GDM1 (cell line): ENCODE measurements around the gene SLC12A6.
"Not testable (repeated sequence)": the region's sequence is repeated elsewhere in the genome, so short reads cannot be mapped to it uniquely, and the experiment has no call there.

Source experiments
- DNase-seq: peaks from one replicate; lab custom pipeline; 2025; lab: John Stamatoyannopoulos, UW

Gene SLC12A6

DNA sequence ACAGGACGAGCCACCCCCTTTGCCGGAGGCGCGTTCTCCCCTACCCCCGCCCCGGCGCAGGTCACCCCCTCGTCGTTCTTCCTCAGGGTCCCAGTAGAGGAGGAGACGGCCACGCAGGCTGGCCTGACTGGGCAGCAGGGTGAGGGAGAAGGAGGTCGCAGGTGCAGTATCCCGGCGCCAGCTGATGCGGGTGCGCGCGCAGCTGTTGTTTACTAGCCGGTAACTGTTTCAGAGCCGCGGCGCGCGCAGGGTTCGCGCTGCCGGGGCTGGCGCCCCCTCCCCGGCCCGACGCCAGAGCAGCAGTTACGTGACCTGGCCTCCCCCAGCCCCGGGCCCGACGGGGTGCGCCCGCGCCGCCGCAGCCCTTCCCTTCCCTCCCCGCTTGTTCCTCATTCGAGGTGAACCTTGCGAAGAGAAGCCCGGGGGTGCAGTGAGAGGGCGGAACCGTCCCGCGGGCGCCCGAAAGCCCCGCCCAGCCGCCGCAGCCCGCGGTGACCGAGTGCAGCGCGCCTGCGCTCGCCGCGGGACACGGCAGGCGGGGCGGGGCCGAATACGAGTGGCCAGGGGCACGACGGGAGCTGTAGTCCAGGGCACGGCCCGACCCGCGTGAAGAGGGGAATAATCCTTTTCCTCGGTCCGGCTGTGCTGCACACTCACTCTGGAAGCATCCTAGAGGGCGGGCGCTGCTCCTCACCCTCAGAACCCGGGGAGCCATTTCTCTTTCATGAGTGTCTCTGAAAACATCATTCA is at the start of gene SLC12A6:
SLC12A6 (minus strand) TSS at position 225 of the 750 bp plus-strand sequence. CDS start 1,101 bp downstream, outside the sequence.
- peak; percentile 93 for DNase-seq

DNA sequence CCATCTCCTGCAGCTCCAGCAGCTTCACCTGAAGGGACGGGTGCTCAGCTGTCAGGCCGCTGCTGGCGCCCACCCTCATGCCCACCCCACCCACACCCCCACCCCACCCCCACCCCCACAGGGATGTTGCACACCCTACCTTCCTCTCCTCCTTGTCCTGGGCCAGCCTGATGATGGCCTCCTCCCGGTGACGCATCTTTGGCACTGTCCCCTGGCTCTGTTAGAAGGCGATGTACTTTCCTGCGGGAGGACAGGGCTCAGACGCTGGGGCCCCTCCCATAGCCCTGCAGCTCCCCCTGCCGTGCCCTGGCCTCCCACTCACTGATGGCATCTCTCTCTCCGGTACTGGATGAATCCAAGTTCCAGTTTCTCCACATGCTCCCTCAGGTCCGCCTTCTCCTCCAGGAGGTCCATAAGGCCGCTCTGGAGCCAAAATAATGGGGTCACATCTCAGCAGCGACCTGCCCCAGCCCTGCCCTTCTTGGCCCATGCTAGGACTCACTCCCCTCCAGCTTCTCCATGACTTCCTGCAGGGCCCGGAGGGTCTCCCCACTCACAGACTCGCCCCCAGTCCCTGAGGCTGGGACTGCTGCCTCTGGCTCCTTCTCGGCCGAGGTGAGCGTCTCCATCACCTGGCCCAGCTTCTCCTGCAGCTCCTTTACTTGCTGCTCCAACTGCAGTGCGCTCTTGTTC is 44.4 kb upstream of the SLC12A6 start:
- DNase-seq = not testable (repeated sequence)

DNA sequence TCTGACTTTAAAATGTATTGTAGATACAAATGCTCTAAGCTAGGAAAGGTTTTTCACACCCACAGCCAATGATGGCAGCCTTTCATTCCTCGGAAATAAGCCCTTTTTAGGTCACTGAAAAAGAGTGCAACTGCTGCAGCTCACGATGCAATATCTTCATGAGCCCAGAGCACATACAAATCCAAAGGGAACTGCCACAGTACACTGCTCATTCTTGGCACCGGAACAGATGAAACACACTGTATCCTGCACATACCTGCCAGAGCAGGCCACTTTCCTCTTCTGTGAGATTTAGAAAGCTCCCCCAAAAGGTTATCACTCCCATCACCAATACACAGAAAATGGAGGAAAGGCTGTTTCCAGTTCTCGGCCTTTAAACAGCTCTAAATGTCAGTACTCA is 42.9 kb upstream of the SLC12A6 start:
- not testable (repeated sequence) for DNase-seq

DNA sequence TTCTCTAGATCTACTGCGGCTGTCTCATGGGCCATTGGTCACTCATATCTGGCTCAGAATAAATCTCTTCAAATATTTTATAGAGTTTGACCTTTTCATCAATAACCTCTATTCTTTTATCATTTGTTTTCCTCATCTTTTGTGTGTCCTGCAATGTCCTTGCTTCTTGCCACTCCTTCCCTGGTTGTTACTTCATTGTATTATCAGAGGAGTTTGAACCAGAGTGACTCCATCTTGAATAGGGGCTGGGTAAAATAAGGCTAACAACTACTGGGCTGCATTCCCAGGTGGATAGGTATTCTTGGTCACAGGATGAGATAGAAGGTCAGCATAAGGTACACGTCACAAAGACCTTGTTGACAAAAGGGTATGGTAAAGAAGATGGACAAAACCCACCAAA is 39.3 kb upstream of the SLC12A6 start:
- no peak for DNase-seq

DNA sequence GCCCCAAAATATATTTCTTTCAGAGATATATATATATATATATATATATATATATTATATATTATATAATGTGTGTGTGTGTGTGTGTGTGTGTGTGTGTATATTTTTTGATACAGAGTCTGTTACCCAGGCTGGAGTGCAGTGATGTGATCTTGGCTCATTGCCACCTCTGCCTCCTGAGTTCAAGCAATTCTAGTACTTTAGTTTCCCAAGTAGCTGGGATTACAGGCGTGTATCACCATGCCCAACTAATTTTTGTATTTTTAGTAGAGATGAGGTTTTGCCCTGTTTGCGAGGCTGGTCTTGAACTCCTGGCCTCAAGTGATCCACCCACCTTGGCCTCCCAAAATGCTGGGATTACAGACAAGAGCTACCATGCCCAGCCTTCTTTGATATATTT is 38.0 kb upstream of the SLC12A6 start:
- DNase-seq = not testable (repeated sequence)

DNA sequence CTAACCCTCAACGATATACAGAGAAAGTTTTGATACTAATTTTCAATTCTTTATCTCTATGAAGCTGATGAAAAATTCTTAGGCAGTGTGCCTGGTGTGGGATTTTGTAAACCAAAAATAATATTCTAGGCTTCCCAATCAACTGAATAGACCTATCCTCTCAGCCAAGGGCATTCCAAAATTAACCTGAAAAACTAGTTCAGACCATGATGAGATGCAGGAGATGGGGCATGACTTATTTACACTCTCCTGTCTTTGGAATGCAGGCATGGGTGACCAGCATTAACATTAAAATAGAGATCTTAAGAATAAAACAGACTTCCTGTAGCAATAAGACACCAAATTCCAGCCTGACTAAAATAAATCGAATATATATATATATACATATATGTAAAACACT is 37.2 kb upstream of the SLC12A6 start:
- no peak for DNase-seq

DNA sequence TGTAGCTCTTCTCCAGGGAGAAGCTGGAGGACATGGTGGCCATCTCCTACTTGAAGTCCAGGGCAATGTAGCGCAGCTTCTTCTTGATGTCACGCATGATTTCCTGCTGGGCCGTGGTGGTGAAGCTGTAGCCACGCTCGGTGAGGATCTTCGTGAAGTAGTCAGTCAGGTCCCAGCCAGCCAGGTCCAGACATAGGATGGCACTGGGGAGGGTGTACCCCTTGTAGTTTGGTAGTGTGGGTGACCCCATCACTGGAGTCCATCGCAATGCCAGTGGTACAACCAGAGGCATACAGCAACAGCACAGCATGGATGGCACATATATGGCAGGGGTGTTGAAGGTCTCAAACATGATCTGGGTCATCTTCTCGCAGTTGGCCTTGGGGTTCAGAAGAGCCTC is 36.4 kb upstream of the SLC12A6 start:
- no peak for DNase-seq

DNA sequence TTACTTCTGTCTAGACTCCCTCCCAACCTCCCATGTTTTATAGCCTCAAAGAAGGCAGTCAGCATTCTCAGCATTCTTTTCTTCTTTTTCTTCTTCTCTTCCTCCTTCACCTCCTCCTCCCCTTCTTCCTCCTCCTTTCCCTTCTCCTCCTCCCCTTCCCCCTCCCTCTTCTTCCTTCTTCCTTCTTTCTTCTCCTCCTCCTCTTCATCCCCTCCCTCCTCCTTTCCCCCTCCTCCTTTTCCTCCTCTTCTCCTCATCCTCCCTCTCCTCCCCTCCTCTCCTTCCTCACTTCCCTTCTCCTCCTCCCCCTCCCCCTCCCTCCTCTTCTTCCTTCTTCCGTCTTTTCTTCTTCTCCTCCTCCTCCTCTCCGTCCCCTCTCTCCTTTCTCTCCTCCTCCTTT is 33.1 kb upstream of the SLC12A6 start:
- no peak for DNase-seq

DNA sequence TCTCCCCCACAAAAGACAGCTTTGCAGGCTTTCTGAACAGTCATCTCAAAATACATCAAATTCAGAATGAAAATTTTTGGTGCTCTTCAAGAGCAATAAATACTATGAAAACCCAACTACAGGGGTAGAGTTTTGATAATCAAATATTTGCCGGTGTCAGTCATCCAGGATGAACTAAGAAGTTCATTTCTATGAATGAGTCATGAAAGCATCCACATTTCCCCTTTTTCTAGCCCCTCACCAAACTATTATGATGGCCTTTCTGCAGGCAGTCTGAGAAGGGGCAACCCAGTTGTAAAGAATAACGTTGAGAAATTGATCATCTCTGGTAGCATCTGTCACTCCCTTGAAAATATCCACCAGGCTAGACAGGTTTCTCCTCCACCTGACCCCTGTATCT is 32.5 kb upstream of the SLC12A6 start:
- no peak for DNase-seq

DNA sequence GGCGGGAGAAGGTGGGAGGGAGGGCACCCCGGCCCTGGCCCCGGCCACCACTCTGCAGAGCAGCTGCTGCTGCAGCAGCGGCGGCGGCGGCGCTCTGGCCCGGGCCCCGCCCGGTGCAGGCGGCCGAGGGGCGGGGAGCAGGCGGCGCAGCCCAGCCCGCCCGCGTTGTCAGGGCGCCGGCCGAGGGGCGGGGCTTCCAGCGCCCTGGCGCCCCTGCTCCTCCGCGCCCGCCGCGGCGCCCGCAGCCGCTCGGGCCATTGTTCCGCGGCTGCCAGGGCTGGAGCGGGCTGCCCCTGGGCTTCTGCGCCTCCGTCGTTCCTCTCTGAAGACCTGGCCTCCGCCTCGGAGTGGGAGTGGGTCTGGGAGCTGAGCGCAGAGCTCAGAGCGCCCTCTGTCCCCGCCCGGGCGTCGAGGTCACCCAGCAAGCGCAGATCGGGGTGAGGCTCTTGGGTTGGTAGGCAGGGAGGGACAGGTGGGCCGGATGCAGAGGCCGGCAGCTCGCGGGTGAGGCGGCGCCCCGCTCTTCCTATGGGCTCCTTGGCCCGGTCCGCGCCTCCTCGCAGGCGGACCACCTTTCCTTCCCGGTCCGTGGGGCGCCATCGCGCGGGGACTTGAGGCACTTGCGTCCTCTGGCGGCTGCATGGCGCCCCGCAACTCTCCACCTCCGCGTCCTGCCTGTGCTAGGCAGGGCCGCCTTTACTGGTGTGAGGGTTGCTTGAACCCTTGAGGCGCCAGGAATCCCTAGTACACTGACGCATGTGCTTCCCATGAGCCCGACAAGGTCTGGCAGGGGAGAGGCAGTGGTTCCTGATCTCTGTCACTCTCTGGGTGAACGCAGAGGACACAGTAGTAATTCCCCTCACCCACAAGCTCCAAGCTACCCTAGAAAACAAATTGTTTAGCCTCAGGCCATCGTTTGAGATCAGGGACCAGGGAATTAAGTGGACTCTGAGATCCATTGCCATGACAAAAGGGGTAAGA is 29.8 kb upstream of the SLC12A6 start, which contains the start of gene LPCAT4:
LPCAT4 (minus strand) TSS at position 96 of the 981 bp plus-strand sequence. CDS start 96 bp downstream, outside the sequence.
- DNase-seq = peak; percentile 87

DNA sequence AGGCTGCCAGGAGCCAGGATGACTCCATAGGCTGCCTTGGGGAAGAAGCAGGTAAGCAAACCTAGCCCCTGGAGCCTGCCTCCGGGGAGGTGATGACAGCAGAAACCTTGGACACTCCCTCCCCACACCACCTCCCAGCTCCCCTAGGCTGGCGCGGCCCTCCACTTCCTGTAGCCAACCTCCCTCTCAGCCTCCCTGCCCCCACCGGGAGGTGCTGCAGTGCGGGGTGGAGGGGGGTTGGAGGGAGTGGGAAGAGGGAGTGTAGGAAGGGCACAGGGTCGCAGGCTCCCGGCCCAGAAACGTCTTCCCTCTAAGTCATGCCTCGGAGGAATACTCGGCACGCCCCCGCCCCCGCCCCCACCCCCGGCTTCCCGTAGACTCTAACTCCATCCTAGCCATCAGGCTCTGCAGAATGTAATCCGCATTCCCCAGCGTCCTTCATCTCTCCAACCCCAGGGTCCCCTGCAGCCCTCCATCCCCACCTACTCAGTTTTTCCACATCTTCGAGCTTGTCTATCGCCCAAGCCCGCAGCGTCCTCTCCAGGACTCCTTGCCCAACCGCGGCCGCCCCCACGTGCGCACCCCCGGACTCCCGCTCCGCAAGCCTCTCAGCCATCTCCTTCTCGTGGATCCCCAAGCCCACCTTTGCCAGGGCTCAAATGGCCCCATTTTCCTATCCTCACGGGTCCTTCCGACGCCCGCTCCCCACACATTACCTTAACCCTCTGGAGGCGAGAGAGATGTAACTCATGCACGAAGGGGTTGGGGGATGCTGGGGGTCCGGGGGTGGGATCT is 28.9 kb upstream of the SLC12A6 start:
- DNase-seq = peak; percentile 45

DNA sequence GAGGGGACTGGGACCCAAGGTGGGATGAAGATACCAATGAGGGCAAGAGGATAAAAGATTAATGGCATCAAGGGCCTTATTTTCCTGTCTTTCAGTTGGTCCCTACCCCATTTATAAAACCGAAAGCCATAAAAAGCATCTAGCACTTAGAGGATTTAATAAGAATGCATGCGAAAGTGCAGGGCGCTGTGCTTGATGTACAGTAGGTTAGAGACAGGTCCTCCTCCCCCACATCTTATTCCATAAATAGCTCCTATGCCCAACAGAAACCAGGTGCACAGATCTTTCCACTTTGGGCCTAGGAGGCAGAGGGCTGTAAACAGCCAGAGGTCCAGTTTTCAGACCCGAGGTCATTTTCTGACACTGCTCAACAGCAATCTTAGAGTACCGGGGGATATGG is 28.3 kb upstream of the SLC12A6 start:
- no peak for DNase-seq

DNA sequence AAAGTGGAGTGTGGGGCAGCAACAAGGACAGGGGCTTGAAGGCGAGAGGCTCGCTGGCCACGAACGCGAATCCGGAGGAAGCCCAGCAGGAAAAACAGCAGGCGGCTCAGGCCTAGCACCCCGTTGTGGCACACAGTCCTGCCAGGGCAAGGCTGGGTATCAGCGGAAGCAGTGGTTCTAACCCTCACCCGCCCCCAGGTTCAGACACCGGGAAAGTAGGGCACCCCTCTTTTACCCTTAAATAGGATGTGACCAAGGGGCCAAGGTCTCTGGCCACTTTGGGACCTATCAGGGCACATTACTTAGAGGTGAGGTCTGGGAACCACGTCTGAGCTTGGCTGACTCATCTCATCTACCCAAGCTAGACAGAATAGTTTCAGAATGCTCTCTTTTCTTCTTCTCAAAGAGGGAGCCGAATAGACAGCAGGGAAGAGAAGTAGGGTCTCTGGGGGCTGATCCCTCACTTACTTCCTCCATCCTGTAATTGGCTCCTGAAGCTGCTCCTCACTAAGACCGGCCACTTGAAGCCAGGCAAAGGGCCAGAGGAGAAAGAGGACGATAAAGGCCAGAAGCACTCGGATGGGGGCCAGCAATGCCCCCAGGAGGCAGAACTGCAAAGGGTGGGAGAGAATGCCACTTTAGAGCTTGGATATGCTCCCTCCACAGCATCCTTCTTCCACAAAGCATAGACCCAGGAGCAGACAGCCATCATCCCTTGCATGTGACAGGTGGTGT is 27.7 kb upstream of the SLC12A6 start:
- peak; percentile 19 for DNase-seq

DNA sequence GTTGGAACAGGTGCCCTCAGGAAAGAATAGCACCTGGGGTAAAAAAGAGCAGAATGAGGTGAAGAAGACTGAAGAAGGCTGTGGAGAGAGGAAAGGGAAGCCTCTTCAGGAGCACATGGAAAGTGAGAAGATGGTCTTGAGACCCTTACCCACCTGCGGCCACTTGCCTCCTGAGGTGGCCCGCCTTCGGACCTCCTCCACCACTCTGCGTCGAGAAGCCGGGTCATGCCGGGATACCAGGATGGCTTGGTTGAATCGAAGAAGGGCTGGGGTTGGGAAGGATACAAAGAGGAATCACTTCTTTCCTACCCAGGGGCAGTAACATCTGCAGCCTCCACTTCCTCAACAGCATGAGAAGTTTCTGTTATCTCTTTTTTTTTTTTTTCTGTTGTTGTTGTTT is 26.5 kb upstream of the SLC12A6 start:
- DNase-seq = no peak

DNA sequence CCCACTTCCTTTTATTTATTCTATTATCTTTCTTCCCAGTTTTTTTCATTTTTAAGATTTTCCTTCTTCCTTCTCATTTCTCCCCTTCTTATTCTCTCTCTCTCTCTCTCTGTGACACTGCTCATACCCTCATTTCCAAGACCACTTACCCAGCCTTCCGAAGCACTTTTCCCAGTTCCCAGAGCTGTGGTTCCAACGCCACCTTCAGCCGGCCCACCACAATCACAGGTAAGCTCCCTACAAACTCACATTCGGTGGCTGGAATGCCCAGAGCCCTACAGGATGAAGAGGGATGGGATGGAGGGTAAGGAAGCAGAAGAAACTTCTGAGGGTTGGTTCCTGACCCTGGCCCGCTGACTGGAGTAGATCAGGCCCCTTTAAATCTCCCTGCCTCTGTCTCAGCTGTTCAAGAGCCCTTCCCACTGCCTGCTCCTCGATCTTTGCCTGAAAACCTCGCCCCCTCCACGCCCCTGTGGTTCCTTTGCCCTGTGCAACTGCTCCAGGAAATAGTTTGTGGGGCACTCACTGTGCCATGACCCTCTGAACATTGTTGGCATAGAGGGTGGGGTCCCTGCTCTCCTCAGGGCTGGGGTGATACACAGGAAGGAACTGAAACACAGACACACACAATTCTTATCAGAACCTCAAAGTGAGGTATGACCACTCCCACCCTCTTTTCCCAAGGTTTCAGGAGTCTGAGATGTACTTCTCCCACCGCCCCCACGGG is 24.6 kb upstream of the SLC12A6 start:
- no peak for DNase-seq

DNA sequence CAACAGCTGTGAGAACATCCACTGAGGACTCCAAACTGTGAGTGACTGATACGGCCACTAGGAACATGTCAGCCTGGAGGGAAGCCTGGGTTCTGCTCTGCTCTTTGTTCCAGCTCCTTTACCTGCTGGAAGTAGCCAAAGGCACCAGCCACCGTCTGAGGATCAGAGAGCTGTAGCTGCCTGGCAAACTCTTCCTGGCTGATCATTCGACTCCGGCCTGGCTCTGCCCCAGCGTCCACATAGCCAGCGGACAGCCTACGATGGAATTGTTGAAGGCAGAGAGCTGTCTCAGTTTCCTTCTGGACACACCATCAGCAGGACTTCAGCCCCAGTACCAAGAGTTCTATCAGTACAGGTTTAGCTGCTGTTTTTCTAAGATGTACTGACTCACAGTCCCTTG is 23.7 kb upstream of the SLC12A6 start:
- no peak for DNase-seq

DNA sequence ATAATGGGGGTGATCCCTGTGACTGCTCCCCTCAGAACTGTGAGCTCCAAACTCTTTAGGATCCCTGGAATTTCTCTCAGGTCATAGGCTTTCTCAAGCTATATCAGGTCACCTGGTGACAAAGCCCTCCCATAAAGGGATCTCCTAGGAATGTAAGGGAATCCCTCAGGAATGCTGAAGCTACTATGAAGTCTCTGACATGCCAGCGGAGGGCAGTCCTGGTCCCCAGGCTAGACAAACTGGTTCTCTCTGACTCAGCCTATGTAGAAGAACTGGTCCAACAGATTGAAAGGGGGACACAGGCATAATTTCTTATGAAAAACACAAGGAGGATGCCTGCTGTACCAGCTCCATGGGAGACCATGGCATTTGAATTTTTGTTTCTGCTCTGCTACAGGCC is 22.7 kb upstream of the SLC12A6 start:
- no peak for DNase-seq

DNA sequence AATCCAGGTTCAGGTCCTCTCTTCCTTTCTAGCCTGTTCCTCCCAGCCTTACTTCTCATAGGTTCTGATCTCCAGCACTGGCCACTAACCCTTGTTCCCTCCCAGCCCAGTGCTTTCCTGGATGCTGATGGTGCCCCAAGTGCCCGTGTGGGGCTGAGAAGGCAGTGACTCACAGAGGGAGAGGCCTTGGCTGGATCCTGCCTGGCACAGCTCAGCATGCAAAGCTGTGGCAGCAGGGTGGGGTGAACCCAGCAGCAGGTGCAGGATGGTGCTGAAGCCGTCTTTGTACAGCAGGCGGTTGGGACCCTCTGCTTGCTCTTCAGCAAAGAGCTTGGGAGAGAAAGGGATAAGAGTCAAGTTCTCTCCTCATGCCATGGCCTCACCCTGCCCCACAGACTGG is 21.8 kb upstream of the SLC12A6 start:
- no peak for DNase-seq

DNA sequence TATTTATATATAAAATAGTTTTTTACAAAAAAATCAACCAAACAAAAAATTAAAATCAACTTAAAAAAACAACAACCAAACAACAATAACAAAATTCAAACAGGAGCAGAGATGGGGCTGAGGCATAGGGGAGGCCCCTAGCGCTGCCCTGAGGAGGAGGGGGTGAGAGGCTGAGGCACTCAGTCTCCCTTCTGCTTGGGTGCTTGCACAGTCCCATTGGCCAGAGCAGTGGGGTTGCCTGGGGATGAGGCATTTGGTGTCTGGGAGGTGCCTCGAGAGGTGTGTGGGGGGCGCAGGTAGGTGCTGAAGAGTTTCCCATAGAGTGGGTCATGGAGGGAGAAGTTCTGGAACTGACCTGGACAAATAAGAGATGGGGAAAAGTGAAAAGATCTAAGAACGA is 21.4 kb upstream of the SLC12A6 start:
- DNase-seq = no peak

DNA sequence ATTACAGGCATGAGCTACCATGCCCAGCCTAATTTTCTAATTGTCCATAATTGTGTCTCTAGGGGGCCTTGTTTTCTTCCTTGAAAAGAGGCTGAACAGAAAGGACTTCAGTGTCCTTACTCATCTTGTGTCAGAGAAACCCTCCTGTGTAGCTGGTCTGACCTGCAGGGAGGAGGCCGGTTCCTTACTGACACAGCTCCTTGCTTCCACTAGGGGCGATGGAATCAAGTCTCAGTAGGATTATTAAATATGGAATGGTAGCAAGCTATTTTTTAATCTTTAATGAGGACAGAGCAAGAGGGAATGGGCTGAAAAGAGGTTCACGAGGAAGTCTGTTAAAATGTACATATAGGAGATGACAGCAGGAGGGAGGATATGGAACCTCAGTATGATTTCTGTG is 20.8 kb upstream of the SLC12A6 start:
- no peak for DNase-seq
